Endothelial cell of umbilical vein (primary cell): ENCODE results near the gene NKX1-2. TPM values are rescaled to one million over a fixed set of nuclear protein-coding genes. Genes with fewer than 3 reads are reported as not detected.

Experiments
- BruUV-seq: library from RNA; stranded (reverse); fragments of 400-500 nt; replicated peaks from 2 replicates; lab custom pipeline; 2021; lab: Mats Ljungman, UMichigan
- CTCF ChIA-PET: fragments of 300-600, 350-600 bp; sonication (Branson Sonifier 250); formaldehyde crosslinking; loops from one replicate; lab custom pipeline; 2021; ENCODE audit warnings: antibody characterized with exemption, inconsistent platforms; lab: Charles Lee
- POLR2A ChIA-PET: fragments of 300-600, 350-600 bp; sonication (Branson Sonifier 250); formaldehyde crosslinking; loops from one replicate; lab custom pipeline; 2021; ENCODE audit warnings: antibody characterized with exemption, inconsistent platforms; lab: Charles Lee
- DNase-seq: peaks from one replicate; pipeline ENCODE4 v3.0.0-alpha.2; 2011; ENCODE audit warnings: low read depth, low spot score
- FAIRE-seq: peaks from 2 replicates; lab custom pipeline; 2011; peaks lifted over from hg19 to GRCh38; lab: Jason Lieb, UNC
- H2AFZ ChIP-seq: 2 replicates; pipeline ENCODE4 v1.6.0; 2012; ENCODE audit warnings: low read depth, low read length, control low read depth, inconsistent platforms
- H3K27ac ChIP-seq: 2 replicates; pipeline ENCODE4 v1.5.1; 2011; ENCODE audit warnings: low read depth, mild to moderate bottlenecking, control low read depth, low read length, moderate library complexity; ENCODE audit not compliant: insufficient read depth
- H3K27me3 ChIP-seq, 2 experiments: 2 replicates each; pipeline versions ENCODE4 v1.6.0 to v1.6.1; 2011; ENCODE audit warnings: low read length in 2 of 2, mixed read lengths in 1 of 2; ENCODE audit not compliant: control insufficient read depth in 2 of 2, insufficient read depth in 2 of 2
- H3K36me3 ChIP-seq, 2 experiments: 2 replicates in 1 of 2; 3 replicates in 1 of 2; pipeline ENCODE4 v1.5.1; 2011; ENCODE audit warnings: low read length in 2 of 2, mild to moderate bottlenecking in 1 of 2, moderate library complexity in 1 of 2; ENCODE audit not compliant: control insufficient read depth in 2 of 2, insufficient read depth in 2 of 2; ENCODE audit errors: extremely low read depth in 1 of 2
- H3K4me1 ChIP-seq: 3 replicates; pipeline ENCODE4 v1.5.1; 2011; ENCODE audit warnings: mild to moderate bottlenecking, low read length; ENCODE audit not compliant: control insufficient read depth, insufficient read depth; ENCODE audit errors: extremely low read depth
- H3K4me2 ChIP-seq: 2 replicates; pipeline ENCODE4 v1.6.1; 2011; ENCODE audit warnings: low read length, control low read depth, mixed read lengths; ENCODE audit not compliant: insufficient read depth
- H3K4me3 ChIP-seq, 3 experiments: fragments of 200-600 bp in 1 of 3; sonication (generic), shearing (Covaris generic) in 1 of 3; replicated peaks in 1 of 3; 2 replicates each; pipeline ENCODE4 v1.5.1; 2011 to 2016; ENCODE audit warnings: control low read depth in 3 of 3, low read length in 3 of 3, mild to moderate bottlenecking in 2 of 3, inconsistent platforms in 1 of 3, low read depth in 1 of 3, moderate library complexity in 1 of 3; ENCODE audit not compliant: insufficient read depth in 1 of 3
- H3K79me2 ChIP-seq: 2 replicates; pipeline ENCODE4 v1.6.0; 2012; ENCODE audit warnings: low read length, inconsistent platforms; ENCODE audit not compliant: control insufficient read depth, insufficient read depth
- H3K9ac ChIP-seq: replicated peaks from 2 replicates; pipeline ENCODE3; 2011; ENCODE audit warnings: low read length, control low read depth; ENCODE audit not compliant: insufficient read depth; ENCODE audit errors: extremely low read depth
- H3K9me1 ChIP-seq: replicated peaks from 3 replicates; pipeline ENCODE4 v1.6.0; 2011; ENCODE audit warnings: mild to moderate bottlenecking, low read length; ENCODE audit not compliant: control insufficient read depth, insufficient read depth; ENCODE audit errors: extremely low read depth
- H3K9me3 ChIP-seq: replicated peaks from 2 replicates; pipeline ENCODE4 v1.5.1; 2012; ENCODE audit warnings: low read length, inconsistent platforms; ENCODE audit not compliant: control insufficient read depth, insufficient read depth
- H4K20me1 ChIP-seq: replicated peaks from 2 replicates; pipeline ENCODE3; 2011; ENCODE audit warnings: mild to moderate bottlenecking, low read length; ENCODE audit not compliant: control insufficient read depth, insufficient read depth; ENCODE audit errors: extremely low read depth
- EZH2 ChIP-seq: IDR thresholded peaks from 2 replicates; pipeline ENCODE4 v1.6.1; 2012; ENCODE audit warnings: borderline replicate concordance, low read depth, mild to moderate bottlenecking, moderate library complexity, low read length, inconsistent platforms; ENCODE audit not compliant: severe bottlenecking
- FOS ChIP-seq: IDR thresholded peaks from 2 replicates; pipeline ENCODE4 v1.6.1; 2011; ENCODE audit warnings: mild to moderate bottlenecking, low read length, moderate library complexity, borderline replicate concordance; ENCODE audit not compliant: insufficient read depth
- GATA2 ChIP-seq: IDR thresholded peaks from 2 replicates; pipeline ENCODE4 v1.7.0; 2011; ENCODE audit warnings: low read depth, mild to moderate bottlenecking, moderate library complexity, mixed read lengths, low read length; ENCODE audit not compliant: insufficient read length, insufficient read depth
- JUN ChIP-seq: IDR thresholded peaks from 2 replicates; pipeline ENCODE4 v1.6.1; 2011; ENCODE audit warnings: borderline replicate concordance, low read depth; ENCODE audit not compliant: insufficient read length, insufficient read depth
- MYC ChIP-seq: IDR thresholded peaks from one replicate; pipeline ENCODE4 v1.6.1; 2011; ENCODE audit warnings: mild to moderate bottlenecking, low read depth, low read length
- POLR2A ChIP-seq: IDR thresholded peaks from 2 replicates; pipeline ENCODE4 v1.6.1; 2012; ENCODE audit warnings: low read depth, mild to moderate bottlenecking, control low read depth, low read length
- POLR2AphosphoS5 ChIP-seq: IDR thresholded peaks from 2 replicates; pipeline ENCODE4 v1.6.1; 2012; ENCODE audit warnings: low read depth, mild to moderate bottlenecking, control low read depth, low read length, moderate library complexity; ENCODE audit not compliant: insufficient read depth
- dilution Hi-C: fragments of 300-500 bp; cut with MboI; formaldehyde crosslinking; loops from one replicate; pipeline ENCODE4 v1.15.0; 2019; ENCODE audit warnings: low sequenced_read_pairs; ENCODE audit not compliant: extremely low pct_ligation_motif_present
- intact Hi-C: fragments of 100-400 bp; cut with micrococcal nuclease; formaldehyde crosslinking; loops from one replicate; pipeline ENCODE4 v1.10.0; 2022
- polyA plus RNA-seq, 4 experiments: library from polyadenylated mRNA; depleted of rRNA in 3 of 4; stranded (reverse) in 3 of 4; unstranded in 1 of 4; fragments of >200 nt; gene quantifications; 2 replicates each; pipeline versions ENCODE4 v1.2.1 to v1.2.3, GENCODE V29; 2011 to 2012; ENCODE audit warnings: missing spikeins in 1 of 4
- total RNA-seq: library from RNA; stranded (reverse); gene quantifications from 2 replicates; pipeline ENCODE4 v1.2.3, GENCODE V29; 2021
- TF ChIP-seq, protein P1 (sequence below): IDR thresholded peaks from 2 replicates; pipeline ENCODE4 v1.6.1; 2011; ENCODE audit not compliant: insufficient read depth, insufficient read length
- TF ChIP-seq, protein P2 (sequence below), 2 donors: IDR thresholded peaks; 1 replicate in 1 of 2; 2 replicates in 1 of 2; pipeline ENCODE4 v1.5.1; 2011; ENCODE audit warnings: low read length in 2 of 2, mild to moderate bottlenecking in 2 of 2, moderate library complexity in 2 of 2, control low read depth in 1 of 2, inconsistent platforms in 1 of 2, low read depth in 1 of 2; ENCODE audit not compliant: insufficient read depth in 1 of 2; ENCODE audit errors: extremely low read depth in 1 of 2

NKX1-2 gene
- total and polyA plus RNA-seq, 2 donors (not counting 3 experiments of a cell fraction or from before 2014, with no cell fraction given) = not detected

DNA sequence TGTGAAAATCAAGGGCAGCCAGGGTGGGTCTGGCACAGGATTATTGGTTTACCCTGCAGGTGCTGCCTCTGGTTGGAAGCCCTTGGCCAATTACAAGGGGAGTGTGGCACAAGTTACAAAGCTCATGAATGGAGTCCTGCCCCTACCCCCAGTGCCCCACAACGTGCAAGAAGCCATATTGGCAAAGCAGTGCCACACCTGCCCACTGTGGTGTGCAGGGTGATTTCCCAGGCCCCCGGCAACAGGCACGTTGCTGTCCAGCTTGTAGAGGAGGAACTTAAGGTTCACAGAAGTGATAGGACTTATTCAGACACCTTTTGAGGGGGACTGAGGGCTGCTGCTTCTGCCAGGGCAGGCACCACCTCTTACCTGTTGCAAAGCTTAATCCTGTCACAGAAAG, 23.2 kb upstream of the NKX1-2 start:
- Histone ChIP-seq H3K4me2 (no peak overlapping the region), H3K27ac (no peak overlapping the region), H3K36me3 (no peaks in the 10 kb centered on the region), H3K79me2 (no peaks in the 10 kb centered on the region), H3K4me3 (no peak overlapping the region), H3K9ac (no peak overlapping the region), H3K9me3 (no peaks in the 10 kb centered on the region), H2AFZ (no peak overlapping the region), H3K9me1 (no peaks in the 10 kb centered on the region), H3K27me3 (no peaks in the 10 kb centered on the region), H3K4me1 (no peaks in the 10 kb centered on the region), H4K20me1 (no peaks in the 10 kb centered on the region)
- ChIA-PET POLR2A (no interaction called here), CTCF (interaction anchor here (1.2 to 2.1 kb wide), 2 partner anchors 12 to 20 kb away, joined by 3 to 8 read pairs; partner anchors contain the start of gene LHPP)
- no peak for TF ChIP-seq POLR2A
- TF ChIP-seq POLR2AphosphoS5 = no peak
- TF ChIP-seq FOS = no peak
- no peak for TF ChIP-seq GATA2
- no peak for TF ChIP-seq JUN
- TF ChIP-seq MYC = no peak
- TF ChIP-seq, protein P1, sequence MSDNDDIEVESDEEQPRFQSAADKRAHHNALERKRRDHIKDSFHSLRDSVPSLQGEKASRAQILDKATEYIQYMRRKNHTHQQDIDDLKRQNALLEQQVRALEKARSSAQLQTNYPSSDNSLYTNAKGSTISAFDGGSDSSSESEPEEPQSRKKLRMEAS = no peak
- TF ChIP-seq, protein P2, sequence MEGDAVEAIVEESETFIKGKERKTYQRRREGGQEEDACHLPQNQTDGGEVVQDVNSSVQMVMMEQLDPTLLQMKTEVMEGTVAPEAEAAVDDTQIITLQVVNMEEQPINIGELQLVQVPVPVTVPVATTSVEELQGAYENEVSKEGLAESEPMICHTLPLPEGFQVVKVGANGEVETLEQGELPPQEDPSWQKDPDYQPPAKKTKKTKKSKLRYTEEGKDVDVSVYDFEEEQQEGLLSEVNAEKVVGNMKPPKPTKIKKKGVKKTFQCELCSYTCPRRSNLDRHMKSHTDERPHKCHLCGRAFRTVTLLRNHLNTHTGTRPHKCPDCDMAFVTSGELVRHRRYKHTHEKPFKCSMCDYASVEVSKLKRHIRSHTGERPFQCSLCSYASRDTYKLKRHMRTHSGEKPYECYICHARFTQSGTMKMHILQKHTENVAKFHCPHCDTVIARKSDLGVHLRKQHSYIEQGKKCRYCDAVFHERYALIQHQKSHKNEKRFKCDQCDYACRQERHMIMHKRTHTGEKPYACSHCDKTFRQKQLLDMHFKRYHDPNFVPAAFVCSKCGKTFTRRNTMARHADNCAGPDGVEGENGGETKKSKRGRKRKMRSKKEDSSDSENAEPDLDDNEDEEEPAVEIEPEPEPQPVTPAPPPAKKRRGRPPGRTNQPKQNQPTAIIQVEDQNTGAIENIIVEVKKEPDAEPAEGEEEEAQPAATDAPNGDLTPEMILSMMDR (IDR thresholded peaks at IDR 0.05; ENCODE audit: extremely low read depth in 1 of 2, insufficient read depth in 1 of 2, low read depth in 1 of 2, low read length in 2 of 2) = no peak
- no peak for TF ChIP-seq EZH2
- dilution Hi-C loops (no loop called here), intact Hi-C loops (no loop called here)
- no peak for DNase-seq
- BruUV-seq = no TSS peak
- no peak for FAIRE-seq
